Dermis microvascular lymphatic vessel endothelial cell (primary cell): Measurements from ENCODE around the gene EARS2. TPM values are rescaled to one million over a fixed set of nuclear protein-coding genes. Genes with fewer than 3 reads are reported as not detected.
"Not testable (repeated sequence)": the region's sequence is repeated elsewhere in the genome, so short reads cannot be mapped to it uniquely, and the experiment has no call there.

Experiments used
- DNase-seq, 2 donors: peaks; one replicate each; pipeline versions ENCODE4 v3.0.0 to v3.0.0-alpha.2; 2010; ENCODE audit warnings: low read depth in 2 of 2
- total RNA-seq: library from RNA; depleted of rRNA; stranded (reverse); fragments of >200 nt; gene quantifications from 2 replicates; pipeline ENCODE4 v1.2.1, GENCODE V29; 2014

Gene EARS2
- total RNA-seq, 1 donor from 2014 or later = 15.4 TPM

DNA sequence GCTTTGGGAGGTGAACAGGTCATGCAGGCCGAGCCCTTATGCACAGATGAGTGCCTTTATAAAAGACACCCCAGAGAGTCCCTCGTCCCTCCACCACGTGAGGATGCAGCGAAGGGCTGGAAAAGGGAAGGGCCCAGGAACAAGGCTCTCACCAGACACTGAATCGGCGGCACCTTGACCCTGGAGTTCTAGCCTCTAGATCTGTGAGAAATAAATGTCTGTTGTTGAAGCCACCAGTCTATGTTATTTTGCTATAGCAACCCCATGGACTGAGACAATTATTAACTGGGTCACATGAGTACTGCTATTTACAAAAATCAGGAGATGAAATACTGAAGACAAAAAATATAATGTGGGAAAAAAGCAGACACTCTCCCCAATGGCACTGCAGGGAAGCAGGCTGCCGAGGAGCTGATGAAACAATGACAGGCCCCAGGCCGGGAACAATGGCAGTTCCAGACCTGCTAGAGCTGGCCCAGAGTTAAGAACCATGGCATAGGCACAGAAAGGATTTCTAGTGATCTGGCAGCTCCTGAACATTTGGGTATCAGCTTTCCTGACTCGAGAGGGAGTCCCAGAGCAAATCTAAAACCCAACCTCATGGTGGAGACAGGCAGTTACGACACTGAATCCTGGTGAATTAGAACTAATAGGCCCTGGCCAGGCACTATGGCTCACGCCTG, 29.0 kb downstream of the EARS2 start:
- DNase-seq = no peak

DNA sequence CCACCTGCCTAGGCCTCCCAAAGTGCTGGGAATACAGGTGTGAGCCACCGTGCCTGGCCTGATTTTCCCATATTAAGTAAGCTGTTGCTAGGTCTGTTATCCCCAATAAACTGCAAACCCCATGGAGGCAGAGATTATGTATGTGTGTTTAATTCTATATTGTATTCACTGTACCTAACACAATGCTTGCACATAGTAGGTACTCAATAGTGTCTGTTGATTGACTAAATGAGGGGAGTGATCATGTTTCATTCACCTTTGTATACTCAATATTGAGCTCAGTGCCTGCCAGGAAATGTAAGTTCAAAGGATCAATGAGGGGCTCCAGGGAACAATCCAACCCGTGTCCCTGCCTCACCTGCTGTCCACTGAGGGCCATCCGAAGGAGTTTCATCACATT, 32.3 kb downstream of the EARS2 start:
- no peak for DNase-seq

DNA sequence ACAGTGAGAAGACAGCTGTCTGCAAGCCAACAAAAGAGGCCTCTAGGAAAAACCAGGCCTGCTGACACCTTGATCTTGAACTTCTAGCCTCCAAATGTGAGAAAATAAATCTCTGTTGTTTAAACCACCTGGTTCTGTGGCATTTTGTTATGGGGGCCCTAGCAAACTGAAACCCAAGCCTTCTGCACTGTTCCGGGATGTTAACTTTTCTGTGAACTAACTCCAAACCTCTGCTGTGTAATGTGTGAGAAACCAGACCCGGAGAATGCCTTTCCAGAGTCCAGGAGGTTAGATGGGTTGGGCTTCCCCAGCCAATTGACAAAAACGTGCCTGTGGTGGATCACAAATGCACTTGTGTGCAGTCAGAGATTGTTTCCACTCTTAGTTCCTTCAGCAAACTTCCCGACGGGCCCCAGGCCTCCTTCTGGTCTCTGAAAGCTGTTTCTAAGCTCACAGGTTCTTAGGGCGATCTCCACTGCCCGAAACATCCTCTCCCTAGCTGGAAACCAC, 33.2 kb downstream of the EARS2 start:
- DNase-seq = no peak

DNA sequence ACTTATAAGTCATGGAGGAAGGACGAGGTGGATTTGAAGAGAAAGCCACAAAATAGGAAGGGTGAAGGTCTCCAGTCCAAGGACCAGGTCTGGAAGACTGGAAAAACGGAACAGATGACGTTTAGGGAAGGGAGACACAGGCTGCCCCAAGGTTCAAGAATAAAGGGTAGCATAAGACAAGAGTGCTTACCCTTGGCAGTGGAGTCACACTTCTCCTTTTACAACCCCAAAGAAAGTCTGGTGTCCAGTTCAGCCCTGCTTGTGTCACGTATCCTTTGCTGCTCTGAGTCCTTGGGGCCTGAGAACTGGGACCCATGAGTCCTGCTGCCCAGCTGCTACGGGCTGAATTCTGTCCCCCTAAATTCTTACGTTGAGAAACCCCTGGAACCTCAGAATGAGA, 33.8 kb downstream of the EARS2 start:
- no peak for DNase-seq

DNA sequence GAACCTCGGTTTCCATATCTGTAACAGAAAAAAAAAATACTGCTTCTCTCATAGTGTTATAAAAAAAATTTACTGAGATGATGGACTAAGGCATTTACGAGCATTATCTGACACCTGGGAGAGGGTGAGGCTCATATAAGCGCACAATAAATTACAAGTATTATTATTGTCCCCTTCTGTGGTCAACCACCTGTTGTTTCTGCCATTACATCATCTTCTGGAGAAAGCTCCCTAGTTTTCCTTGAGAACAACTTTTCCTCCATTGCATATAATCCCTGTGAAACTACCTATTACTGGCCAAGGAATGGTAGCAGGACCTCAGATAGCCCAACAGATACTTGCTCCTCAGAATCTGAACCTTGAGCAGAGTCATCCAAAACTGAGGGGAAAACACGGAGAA, 35.2 kb downstream of the EARS2 start:
- DNase-seq = no peak

DNA sequence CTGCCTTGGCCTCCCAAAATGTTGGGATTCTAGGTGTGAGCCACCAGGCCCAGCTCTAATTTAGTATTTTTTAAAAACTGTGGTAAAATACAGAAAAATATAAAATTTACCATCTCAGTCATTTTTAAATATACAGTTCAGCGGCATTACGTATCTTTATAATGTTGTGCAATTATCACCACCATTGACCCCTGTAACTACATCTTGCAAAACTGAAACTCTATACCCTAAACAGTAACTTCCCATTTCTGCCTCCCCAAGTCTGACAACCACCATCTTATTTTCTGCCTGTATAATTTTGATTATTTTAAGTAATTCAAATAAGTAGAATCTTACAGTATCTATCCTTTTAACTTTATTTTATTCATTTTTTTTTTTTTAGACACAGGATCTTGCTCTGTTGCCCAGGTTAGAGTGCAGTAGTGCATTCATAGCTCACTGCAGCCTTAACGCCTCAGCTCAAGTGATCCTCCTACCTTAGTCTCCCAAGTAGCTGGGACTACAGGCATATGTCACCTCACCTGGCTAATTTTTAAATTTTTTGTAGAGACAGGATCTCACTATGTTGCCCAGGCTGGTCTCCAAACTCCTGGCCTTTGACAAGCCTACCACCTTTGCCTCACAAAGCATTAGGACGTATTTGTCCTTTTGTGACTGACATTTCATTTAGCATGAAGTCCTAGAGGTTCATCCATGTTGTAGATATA, 36.0 kb downstream of the EARS2 start:
- DNase-seq = no peak

DNA sequence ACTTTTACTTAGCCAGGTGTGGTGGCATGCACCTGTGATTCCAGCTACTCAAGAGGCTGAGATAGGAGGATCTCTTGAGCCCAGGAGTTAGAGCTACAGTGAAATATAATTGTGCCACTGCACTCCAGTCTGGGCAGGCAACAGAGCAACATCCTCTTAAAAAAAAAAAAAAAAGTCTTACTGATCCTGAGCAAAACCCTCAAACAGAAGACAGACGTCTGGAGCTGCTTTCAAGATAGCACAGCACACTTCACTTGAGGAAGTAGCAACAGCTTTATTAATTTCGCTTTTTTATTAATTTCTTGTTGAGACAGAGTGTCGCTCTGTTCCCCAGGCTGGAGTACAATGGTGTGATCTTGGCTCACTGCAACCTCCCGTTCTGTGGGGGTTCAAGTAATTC, 36.6 kb downstream of the EARS2 start:
- DNase-seq = no peak

DNA sequence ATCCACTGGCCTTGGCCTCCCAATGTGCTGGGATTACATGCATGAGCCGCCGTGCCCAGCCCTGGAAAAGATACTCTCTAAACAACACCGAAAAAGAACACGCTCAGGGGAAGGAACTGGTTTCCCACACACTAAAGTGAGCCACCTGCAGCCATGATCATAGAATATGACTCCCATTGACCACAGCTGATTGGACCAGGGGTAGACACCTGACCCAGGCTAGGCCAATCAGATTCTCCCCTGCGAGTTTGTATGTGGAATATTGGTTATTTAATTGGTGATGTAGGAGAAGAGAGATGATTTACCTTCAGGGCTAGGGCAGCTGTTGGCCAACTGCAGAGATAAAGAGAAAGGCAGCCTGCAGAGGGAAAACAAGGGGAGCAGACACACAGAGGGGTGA, 37.9 kb downstream of the EARS2 start:
- DNase-seq = no peak

DNA sequence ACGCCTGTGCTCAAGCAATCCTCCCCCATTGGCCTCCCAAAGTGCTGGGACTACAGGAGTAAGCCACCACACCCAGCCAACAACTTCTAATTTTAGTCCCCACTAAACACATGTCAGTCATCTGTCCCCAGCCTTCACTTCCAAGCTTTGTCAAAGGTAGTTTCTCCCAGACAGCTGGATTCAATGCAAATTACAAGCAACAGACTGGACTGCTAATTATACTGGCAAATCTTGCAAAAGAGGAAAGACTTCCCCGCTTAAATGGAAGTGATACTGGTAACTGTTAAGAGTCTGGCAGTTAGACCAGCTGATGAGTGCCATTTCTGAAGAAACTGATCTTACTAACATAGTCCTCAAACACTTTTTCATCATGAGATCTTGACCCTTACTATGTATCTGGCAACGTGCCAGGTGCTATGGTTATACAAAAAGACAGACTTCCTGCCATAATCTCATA, 38.7 kb downstream of the EARS2 start:
- peak in 1 of 2 donors; percentile 69 for DNase-seq

DNA sequence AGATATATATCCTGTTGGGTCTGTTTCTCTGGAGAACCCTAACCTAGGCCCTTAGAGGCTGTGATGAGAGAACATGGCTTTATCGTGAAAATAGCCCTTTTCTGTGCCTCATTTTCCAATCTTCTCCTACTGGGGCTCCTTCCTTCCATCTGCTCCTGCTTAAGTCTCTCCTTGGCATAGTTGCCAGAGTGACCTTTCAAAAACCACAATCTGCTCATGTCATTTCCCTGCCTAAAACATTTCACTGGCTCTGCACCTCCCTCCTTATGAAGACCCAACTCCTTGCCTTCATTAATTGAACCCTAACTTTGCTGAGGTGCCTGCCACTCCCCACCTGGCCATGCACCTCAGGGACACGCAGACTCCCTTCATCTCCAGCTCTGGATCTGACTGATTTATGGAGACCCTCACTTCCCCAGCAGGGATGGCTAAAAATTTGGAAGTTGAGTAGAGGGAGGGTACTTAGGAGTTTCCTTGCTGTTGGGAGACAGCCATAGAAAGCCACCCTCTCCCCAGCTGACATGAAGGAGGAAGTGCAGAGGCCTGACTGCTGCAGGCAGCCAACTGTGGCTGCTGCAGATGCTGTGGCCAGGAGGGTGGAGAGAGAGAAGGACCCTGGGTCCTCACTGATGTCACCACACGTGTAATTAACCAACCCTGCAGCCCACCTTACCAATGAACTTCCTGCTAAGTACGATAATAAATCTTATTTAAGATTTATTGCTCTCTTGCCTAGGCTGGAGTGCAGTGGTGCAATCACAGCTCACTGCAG, 40.6 kb downstream of the EARS2 start:
- DNase-seq = no peak

DNA sequence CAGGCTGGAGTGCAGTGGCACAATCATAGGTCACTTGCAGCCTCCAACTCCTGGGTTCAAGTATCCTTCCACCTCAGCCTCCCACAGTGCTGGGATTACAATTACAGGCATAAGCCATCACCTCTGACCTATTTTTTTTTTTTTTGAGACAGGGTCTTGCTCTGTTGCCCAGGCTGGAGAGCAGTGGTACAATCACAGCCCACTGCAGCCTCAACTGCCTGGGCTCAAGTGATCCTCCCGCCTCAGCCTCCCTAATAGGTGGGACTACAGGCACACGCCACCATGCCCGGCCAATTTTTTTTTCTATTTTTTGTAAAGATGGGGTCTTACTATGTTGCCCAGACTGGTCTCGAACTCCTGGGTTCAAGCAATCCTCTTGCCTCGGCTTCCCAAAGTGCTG, 41.3 kb downstream of the EARS2 start:
- DNase-seq = no peak

DNA sequence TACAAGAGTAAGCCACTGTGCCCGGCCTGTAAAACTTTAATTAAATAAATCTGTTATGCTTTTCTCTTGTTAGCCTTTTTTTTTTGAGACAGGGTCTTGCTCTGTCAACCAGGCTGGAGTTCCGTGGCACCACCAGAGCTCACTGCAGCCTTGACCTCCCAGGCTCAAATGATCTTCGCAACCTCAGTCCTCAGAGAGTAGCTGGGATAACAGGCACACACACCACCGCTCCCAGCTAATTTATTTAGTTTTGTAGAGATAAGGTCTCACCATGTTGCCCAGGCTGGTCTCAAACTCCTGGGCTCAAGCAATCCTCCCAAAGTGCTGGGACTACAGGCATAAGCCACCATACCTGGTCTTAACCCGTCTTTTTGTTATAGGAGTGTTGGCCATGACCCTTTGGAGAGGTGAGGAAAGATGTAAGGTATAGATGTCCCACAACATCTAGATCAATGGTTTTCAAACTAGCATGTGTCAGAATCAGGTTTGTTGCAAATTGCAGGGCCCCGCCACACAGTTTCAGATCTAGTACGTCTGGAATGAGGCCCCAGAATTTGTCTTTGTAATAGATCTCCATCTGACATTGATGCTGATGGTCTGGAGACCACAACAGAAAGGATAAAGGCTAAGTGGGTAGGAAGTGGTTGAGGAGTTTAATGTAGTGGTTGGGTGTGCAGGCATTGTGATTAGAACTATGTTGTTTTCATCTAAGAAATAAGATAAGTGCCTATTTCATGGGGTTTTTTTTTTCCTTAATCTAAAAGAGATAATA, 42.6 kb downstream of the EARS2 start:
- no peak for DNase-seq

DNA sequence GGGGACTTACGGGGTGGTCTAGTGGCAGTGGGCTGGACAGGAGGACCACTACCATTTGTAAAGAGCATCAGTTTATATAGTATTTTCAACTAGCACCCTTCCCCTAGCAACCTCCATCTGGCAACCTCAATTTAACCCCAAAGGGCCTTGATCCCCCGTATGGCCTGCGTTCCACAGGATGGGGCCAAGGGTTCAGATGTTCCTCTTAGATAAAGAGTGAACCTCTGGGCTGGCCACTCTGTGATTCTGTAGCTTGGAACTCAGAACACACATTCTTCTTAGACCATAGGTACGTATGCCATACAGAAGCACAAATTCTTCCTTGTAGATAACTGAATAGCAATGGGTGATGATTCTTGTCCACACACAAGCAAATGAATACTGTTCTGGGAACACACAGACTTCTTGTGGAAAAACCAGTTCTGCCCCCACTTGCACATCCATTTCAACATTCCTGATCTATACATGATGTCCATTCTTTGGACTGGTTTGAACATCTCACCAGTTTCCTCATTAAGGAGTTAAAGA, 44.9 kb downstream of the EARS2 start:
- no peak for DNase-seq

DNA sequence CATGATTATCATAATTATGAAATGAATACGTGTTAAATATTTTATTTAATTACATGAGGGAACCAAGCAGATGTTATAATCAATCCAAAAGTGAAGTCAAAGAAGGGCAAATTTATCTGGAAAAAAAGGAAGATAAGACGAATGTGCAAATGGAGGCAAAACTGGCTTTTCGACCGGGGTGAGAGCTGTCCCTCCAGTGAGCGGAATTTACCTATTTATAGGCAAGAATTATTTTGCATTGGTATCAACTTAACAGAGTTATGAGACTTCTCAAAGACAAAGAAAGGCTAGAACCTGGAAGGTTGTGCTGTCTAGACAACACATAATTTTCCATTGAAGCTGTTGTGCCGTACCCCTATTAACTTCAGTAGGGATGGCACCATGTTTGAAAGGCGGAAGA, 45.4 kb downstream of the EARS2 start:
- DNase-seq = no peak

DNA sequence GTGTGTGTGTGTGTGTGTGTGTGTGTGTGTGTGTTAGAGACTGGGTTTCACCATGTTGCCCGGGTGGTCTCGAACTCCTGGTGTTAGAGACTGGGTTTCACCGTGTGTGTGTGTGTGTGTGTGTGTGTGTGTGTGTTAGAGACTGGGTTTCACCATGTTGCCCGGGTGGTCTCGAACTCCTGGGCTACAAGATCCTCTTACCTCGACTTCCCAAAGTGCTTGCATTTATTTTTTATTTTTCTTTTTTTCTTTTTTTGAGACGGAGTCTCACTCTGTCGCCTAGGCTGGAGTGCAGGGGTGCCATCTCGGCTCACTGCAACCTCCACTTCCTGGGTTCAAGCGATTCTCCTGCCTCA, 46.3 kb downstream of the EARS2 start:
- not testable (repeated sequence) for DNase-seq

DNA sequence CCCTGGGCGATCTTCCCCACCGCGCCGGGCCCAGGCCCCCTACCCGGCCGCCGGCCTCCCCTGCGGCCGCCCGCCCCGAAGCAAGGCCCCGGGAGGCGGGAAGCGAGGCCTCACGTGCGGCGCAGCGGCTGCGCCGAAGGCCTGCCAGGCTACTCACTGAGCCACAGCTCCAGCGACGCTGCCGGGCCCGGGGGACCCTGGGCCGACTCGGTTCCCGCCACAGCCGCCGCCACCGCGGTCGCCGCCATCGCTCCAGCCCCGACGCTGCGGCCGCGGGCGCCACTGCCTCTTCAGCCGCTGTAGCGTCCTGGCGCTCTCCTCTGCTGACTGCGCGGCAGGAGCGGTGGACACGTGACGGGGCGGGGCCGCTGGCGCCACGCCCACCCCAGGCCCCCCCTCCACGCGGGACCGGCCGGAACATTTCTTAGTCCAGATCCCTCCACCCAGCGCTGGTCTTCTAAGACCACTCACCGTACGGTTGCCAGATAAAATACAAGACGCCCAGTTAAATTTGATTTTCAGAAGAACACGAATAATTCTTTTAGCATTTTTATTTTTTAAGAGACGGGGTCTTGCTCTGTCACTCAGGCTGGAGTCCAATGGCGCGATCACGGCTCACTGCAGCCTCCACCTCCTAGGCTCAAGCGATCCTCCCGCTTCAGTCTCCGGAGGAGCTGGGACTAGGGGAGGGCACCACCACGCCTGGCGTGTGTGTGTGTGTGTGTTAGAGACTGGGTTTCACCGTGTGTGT, 46.8 kb downstream of the EARS2 start, which contains the start of gene GGA2:
TSS of gene GGA2 (minus strand) at position 331 of the 751 bp plus-strand sequence. CDS start at position 248, 83 bp downstream.
- peak; percentile 58 to 85 for DNase-seq

DNA sequence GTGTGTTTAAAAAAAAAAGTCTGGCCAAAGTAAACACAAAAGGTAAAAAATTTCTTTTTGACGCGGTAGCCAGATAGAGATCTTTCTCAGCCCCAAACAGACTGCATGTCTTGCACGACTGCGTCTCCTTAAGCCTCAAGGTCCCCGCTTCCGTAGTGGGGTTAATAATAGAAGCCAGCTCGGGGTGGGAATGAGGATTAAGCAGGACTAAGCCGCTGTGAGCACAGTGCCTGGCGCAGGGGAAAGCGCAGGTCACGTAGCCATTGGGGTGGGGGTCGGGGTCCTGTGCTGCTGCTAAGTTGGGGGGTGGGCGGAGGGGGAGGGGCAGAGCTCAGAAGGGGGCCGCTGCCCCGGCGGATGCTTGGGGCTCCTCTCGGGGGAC, 47.4 kb downstream of the EARS2 start:
- peak in 1 of 2 donors; percentile 37 for DNase-seq

DNA sequence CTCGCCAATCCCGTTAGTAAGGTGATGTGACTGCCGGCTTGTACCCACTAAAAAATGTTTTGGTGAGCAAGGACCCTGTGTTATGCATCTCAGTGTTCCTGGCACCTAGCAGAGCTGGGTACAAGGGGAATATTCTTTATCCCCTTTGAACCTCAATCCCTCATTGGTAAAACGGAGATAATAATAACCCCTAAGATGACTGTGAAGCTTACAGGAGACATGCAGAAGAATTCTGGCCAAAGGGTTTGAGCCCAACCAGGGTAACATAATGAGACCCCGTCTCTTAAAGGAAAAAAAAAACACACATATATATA, 47.8 kb downstream of the EARS2 start:
- no peak for DNase-seq

DNA sequence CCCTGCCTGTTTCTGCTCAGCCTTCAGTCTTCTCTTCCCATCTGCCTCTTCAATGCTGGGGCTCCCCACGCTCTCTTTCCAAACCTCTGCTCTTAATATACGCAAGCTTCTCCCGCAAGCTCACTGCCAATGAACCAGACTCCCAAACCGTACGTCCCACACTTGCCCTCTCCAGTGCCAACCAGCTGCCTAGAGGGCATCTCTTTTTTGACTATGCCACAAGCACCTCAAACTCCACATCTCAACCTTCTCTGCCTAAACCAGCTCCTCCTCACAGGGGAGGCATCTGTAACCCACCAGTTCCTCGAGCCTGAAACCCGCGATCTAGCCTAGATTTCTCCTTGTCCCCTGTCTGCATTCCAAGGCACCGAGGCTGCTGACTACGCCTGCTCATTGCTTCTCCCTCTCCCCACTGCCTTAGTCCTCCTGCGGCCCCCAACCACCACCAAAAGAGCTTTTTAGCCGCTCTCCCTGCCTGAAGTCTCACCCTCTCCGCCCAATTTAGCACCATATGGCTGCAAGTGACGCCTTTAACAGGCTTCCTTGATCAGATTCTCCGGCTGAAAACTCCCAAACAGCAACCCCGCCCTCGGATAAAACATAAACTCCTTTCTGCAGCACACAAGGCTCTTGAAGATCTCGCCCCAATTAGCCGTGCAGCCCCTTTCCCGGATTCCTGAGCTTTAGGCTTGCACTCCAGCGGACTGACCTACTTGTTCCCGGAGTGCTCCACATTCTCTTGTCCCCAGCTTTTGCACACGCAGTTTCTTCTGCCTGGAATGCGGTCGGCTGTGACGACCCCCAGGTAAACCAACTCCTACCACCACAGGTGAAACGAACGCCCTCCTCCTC, 48.3 kb downstream of the EARS2 start:
- DNase-seq = peak in 1 of 2 donors; percentile 11

DNA sequence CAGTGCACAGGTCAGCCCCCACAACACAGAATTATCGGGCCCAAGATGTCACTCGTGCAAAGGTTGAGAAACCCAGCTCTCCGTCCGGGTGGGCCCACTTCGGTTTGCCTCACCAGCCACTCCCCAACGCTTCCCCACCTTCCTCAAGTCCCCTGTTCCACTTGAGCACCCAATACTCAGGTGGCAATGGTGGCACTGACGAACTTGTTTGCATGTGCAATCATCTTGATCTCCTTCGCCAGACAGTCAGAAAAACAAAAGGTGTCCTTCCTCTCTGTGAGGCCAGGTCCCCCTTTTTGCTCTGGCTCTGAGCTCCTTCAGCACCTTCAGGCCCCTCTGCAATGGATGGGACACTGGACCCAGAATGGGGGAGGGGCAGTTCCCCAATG, 50.5 kb downstream of the EARS2 start:
- no peak for DNase-seq
